Large intestine (tissue), 3 donors: ENCODE results near the gene TARS1. TPM values are rescaled to one million over a fixed set of nuclear protein-coding genes. Genes with fewer than 3 reads are reported as not detected.
"Not testable (repeated sequence)": the region's sequence is repeated elsewhere in the genome, so short reads cannot be mapped to it uniquely, and the experiment has no call there.

Experiments used
- DNase-seq, 2 donors: peaks; one replicate each; pipeline versions ENCODE4 v3.0.0 to v3.0.0-alpha.2; 2013
- H3K27ac ChIP-seq: one replicate; pipeline ENCODE4 v1.5.1; 2013; ENCODE audit warnings: low read length
- H3K27me3 ChIP-seq: 2 replicates; pipeline ENCODE4 v1.6.1; 2013; ENCODE audit warnings: low read length; ENCODE audit not compliant: control insufficient read depth, insufficient read depth
- H3K36me3 ChIP-seq: 2 replicates; pipeline ENCODE4 v1.6.1; 2013; ENCODE audit warnings: low read length; ENCODE audit not compliant: control insufficient read depth, insufficient read depth
- H3K4me1 ChIP-seq: one replicate; pipeline ENCODE4 v1.6.1; 2013; ENCODE audit warnings: low read length; ENCODE audit not compliant: control insufficient read depth, insufficient read depth
- H3K4me3 ChIP-seq: one replicate; pipeline ENCODE4 v1.5.1; 2013; ENCODE audit warnings: low read length
- H3K9me3 ChIP-seq: one replicate; pipeline ENCODE4 v1.6.1; 2013; ENCODE audit warnings: mild to moderate bottlenecking, low read depth, low read length, moderate library complexity; ENCODE audit not compliant: control insufficient read depth
- WGBS: methylation state at CpG from one replicate; pipeline ENCODE4 v1.1.5; 2013; ENCODE audit warnings: low lambda C conversion rate; ENCODE audit not compliant: insufficient coverage; 5-methylcytosine and 5-hydroxymethylcytosine counted together
- polyA plus RNA-seq: library from polyadenylated mRNA; unstranded; fragments of 120-200 nt; gene quantifications from one replicate; pipeline ENCODE4 v1.2.1, GENCODE V29; 2013

Gene TARS1
- polyA plus RNA-seq, 1 donor, result 75.9 TPM

DNA sequence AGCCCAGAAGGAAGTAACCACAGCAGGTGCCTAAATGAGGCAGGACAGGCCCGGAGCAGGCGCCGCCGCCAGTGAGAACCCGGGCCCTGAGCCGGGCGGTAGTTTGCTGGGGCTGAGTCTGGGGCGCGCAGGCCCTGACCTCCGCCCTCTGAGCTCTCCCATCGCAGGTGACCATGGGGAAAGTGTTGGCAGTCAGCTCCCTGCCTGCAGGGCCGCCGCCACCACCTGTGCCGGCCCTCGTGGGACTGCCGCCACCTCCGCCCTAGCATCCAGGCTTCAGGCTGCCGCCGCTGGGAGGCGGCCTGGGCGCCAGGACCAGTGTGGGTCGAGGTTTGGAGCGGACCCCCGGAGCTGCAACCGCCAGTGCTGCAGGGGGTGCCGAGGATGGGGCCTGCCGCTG lies 61.1 kb downstream of the TARS1 start:
- H3K4me3 ChIP-seq, result no peak overlapping the region
- no peak overlapping the region for H3K27ac ChIP-seq
- DNase-seq, result no peak
- H3K36me3 ChIP-seq, result no peaks in the 10 kb centered on the region
- no CpG with 5 or more reads among the region's 27 CpGs for WGBS
- H3K4me1 ChIP-seq, result no peaks in the 10 kb centered on the region
- H3K27me3 ChIP-seq, result no peaks in the 10 kb centered on the region
- H3K9me3 ChIP-seq, result peaks cover 4% of the 10 kb centered on the region

DNA sequence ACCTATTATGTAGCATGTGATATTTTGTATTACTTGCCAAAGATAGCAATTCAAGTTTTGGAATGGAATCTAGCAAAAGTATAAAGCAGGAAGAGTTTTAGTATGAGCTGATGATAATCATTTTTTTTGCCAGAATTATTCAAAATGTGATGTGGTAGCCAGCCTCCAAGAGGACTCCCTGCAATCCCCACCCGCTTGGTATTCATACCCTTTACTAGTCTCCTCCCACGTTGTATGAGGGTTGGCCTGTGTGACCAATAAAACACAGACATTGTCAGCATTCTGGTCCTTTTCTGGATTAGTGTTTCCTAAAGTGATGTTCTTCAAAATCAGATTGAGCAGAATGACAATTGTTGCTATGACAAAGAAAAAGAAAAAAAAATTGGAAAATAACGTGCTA lies 63.8 kb downstream of the TARS1 start:
- 100% methylated on average over 1 of the region's 3 CpGs for WGBS
- H3K36me3 ChIP-seq, result no peaks in the 10 kb centered on the region
- H3K9me3 ChIP-seq, result peaks cover 4% of the 10 kb centered on the region
- H3K27me3 ChIP-seq, result no peaks in the 10 kb centered on the region
- DNase-seq, result no peak
- no peak overlapping the region for H3K4me3 ChIP-seq
- H3K27ac ChIP-seq, result no peak overlapping the region
- no peaks in the 10 kb centered on the region for H3K4me1 ChIP-seq

DNA sequence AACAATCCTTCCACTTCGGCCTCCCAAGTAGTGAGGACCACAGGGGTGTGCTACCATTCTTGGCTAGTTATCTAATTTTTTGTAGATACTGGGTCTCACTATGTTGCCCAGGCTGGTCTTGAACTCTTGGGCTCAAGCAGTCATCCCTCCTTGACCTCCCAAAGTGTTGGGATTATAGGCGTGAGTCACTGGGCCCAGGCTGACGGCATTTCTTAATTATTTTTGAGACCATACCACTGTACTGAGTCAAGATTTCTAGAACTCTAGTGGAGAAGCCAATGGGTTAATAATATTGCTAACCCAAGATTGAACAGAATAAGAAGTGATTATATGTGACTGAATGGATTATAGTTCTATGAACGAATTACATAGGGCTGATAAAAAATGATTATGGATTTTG lies 66.7 kb downstream of the TARS1 start:
- 90% methylated on average over 2 of the region's 4 CpGs for WGBS
- H3K36me3 ChIP-seq, result no peaks in the 10 kb centered on the region
- no peak overlapping the region for H3K4me3 ChIP-seq
- DNase-seq, result no peak
- H3K4me1 ChIP-seq, result no peaks in the 10 kb centered on the region
- H3K27me3 ChIP-seq, result no peaks in the 10 kb centered on the region
- H3K27ac ChIP-seq, result no peak overlapping the region
- no peaks in the 10 kb centered on the region for H3K9me3 ChIP-seq

DNA sequence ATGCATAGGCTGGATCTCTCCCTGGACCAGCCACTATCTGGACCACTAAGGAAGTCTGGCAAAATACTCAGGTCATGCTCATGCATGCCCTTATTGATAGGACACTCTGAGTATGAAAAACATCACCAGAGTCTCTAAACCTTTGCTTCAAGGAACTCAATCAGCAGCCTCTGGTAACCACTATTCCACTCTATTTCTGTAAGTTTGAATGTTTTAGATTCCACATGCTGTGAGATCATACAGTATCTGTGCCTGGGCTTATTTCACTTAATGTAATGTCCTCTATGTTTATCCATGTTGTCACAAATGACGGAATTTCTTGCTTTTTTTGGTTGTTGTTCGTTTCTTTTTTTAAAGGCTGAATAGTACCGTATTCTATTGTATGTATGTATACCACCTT lies 68.3 kb downstream of the TARS1 start:
- no peak for DNase-seq
- Histone ChIP-seq H3K4me3 (no peak overlapping the region), H3K4me1 (no peaks in the 10 kb centered on the region), H3K27me3 (no peaks in the 10 kb centered on the region), H3K27ac (no peak overlapping the region), H3K9me3 (no peaks in the 10 kb centered on the region), H3K36me3 (no peaks in the 10 kb centered on the region)
- 50% methylated on average over 1 of the region's 3 CpGs for WGBS

DNA sequence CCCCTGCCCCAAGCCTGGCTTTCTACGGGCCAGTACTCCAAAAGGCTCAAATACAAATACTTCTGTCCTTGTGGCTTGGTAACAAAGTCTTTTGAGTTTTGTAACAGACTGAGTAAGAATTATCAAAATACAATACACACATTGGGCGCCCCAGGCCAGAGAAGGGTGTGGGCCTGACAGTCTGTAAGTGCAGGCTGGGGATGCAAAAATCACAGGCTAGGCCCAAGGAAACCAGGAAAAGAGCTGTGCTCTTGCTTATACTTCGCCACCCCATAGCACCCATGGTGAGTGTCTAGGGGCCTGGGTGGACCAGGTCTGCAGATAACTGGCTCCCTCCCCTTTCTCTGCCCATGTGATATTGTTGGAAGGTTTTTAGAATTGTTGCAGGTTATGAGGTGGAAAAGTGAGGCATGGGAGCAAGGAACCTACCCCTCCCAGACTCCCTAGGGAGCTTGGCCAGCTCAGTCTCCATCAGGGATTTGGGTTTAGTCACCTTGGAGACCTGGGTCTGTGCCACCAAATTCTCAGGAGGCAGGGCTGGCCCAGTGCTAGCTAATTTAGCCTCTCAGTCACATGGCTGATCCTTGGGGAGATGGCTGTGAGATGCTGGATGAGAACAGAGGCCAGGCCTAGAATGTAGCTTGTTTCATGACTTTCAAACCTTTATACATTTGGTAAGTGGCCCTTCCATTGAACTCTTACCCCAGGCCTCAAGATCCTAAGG lies 72.9 kb downstream of the TARS1 start:
- Histone ChIP-seq H3K4me1 (no peaks in the 10 kb centered on the region), H3K36me3 (no peaks in the 10 kb centered on the region), H3K27ac (no peak overlapping the region), H3K27me3 (no peaks in the 10 kb centered on the region), H3K9me3 (peaks cover 4% of the 10 kb centered on the region), H3K4me3 (no peak overlapping the region)
- WGBS, result no CpG with 5 or more reads among the region's 3 CpGs
- DNase-seq, result no peak

DNA sequence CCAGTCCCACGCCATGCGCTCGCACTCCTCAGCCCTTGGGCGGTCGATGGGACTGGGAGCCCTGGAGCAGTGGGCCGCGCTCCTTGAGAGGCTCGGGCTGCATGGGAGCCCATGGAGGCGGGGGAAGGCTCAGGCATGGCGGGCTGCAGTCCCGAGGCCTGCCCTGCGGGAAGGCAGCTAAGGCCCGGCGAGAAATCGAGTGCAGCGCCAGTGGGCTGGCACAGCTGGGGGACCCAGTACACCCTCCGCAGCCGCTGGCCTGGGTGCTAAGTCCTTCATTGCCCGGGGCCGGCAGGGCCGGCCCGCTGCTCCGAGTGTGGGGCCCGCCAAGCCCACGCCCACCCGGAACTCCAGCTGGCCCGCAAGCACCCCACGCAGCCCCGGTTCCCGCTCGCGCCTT lies 74.6 kb downstream of the TARS1 start:
- not testable (repeated sequence) for DNase-seq, H3K4me3 ChIP-seq, H3K36me3 ChIP-seq, H3K27ac ChIP-seq, H3K27me3 ChIP-seq, H3K4me1 ChIP-seq, H3K9me3 ChIP-seq
- no CpG with 5 or more reads among the region's 32 CpGs for WGBS

DNA sequence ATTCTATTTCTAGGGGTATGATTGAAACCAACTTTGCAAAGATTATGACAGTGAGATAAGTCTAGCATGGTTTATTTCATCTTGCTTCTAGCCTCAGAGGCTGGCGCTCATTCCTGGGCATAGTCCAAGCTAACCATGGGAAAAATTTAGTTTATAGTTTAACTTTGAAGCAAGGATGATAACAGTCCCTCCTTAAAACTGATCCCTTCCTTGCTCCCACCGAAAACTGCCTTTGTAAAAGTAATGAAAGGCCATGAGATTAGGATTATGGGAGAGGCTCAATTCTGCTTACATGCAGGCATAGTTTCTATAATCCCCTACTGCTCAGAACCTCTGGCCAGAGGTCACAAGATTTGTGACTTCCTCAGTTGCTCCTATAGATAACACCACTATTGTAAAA lies 75.7 kb downstream of the TARS1 start:
- Histone ChIP-seq H3K27ac (no peak overlapping the region), H3K27me3 (no peaks in the 10 kb centered on the region), H3K9me3 (peaks cover 4% of the 10 kb centered on the region), H3K4me3 (no peak overlapping the region), H3K4me1 (no peaks in the 10 kb centered on the region), H3K36me3 (no peaks in the 10 kb centered on the region)
- no peak for DNase-seq
- 60% methylated on average over 1 of the region's 2 CpGs for WGBS
